Liver (tissue), 3 donors: ENCODE measurements around the gene BFAR.

ENCODE experiments used
- CTCF ChIP-seq: fragments of 150-350 bp; IDR thresholded peaks from 2 replicates; pipeline ENCODE4 v1.5.1; 2017; ENCODE audit warnings: improper control_type of control experiment, low read depth, low read length; ENCODE audit not compliant: missing input control
- EGR1 ChIP-seq, 2 donors: IDR thresholded peaks; 2 replicates each; pipeline ENCODE4 v1.6.1; 2016 to 2018; ENCODE audit warnings: antibody characterized with exemption in 2 of 2, low read depth in 2 of 2
- FOXA1 ChIP-seq: IDR thresholded peaks from 2 replicates; pipeline ENCODE4 v1.6.1; 2016; ENCODE audit warnings: antibody characterized with exemption
- RAD21 ChIP-seq, 2 donors: IDR thresholded peaks; 2 replicates each; pipeline ENCODE4 v1.6.1; 2016; ENCODE audit warnings: antibody characterized with exemption in 2 of 2, mild to moderate bottlenecking in 2 of 2
- SP1 ChIP-seq: IDR thresholded peaks from 2 replicates; pipeline ENCODE4 v1.6.1; 2018; ENCODE audit warnings: antibody characterized with exemption, mild to moderate bottlenecking
- TAF1 ChIP-seq: conservative IDR thresholded peaks from 2 replicates; pipeline ENCODE4 v1.6.1; 2016; ENCODE audit warnings: antibody characterized with exemption, mild to moderate bottlenecking
- YY1 ChIP-seq: IDR thresholded peaks from 2 replicates; pipeline ENCODE4 v1.6.1; 2016; ENCODE audit warnings: antibody characterized with exemption, mild to moderate bottlenecking
- ZBTB33 ChIP-seq: IDR thresholded peaks from 2 replicates; pipeline ENCODE4 v1.6.1; 2016; ENCODE audit warnings: antibody characterized with exemption
- TF ChIP-seq, protein P1 (sequence below): IDR thresholded peaks from 2 replicates; pipeline ENCODE4 v1.6.1; 2016; ENCODE audit warnings: antibody characterized with exemption, mild to moderate bottlenecking
- TF ChIP-seq, protein P2 (sequence below): IDR thresholded peaks from 2 replicates; pipeline ENCODE4 v1.6.1; 2016; ENCODE audit warnings: antibody characterized with exemption
- donor health status: healthy.
- donor health status: healthy.

- TF ChIP-seq CTCF: no peak
- TF ChIP-seq, protein P1, sequence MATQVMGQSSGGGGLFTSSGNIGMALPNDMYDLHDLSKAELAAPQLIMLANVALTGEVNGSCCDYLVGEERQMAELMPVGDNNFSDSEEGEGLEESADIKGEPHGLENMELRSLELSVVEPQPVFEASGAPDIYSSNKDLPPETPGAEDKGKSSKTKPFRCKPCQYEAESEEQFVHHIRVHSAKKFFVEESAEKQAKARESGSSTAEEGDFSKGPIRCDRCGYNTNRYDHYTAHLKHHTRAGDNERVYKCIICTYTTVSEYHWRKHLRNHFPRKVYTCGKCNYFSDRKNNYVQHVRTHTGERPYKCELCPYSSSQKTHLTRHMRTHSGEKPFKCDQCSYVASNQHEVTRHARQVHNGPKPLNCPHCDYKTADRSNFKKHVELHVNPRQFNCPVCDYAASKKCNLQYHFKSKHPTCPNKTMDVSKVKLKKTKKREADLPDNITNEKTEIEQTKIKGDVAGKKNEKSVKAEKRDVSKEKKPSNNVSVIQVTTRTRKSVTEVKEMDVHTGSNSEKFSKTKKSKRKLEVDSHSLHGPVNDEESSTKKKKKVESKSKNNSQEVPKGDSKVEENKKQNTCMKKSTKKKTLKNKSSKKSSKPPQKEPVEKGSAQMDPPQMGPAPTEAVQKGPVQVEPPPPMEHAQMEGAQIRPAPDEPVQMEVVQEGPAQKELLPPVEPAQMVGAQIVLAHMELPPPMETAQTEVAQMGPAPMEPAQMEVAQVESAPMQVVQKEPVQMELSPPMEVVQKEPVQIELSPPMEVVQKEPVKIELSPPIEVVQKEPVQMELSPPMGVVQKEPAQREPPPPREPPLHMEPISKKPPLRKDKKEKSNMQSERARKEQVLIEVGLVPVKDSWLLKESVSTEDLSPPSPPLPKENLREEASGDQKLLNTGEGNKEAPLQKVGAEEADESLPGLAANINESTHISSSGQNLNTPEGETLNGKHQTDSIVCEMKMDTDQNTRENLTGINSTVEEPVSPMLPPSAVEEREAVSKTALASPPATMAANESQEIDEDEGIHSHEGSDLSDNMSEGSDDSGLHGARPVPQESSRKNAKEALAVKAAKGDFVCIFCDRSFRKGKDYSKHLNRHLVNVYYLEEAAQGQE: no peak
- no peak for TF ChIP-seq ZBTB33
- no peak for TF ChIP-seq EGR1 (IDR thresholded peaks at IDR 0.05; ENCODE audit: low read depth in 2 of 2)
- no peak for TF ChIP-seq FOXA1
- TF ChIP-seq, protein P2, sequence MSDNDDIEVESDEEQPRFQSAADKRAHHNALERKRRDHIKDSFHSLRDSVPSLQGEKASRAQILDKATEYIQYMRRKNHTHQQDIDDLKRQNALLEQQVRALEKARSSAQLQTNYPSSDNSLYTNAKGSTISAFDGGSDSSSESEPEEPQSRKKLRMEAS: no peak
- TF ChIP-seq RAD21 (IDR thresholded peaks at IDR 0.05): no peak
- no peak for TF ChIP-seq YY1
- TF ChIP-seq SP1: no peak
- no peak for TF ChIP-seq TAF1
These were observed 17.1 kb downstream of the BFAR start for GRCh38 chr16:14649816-14650215.
